HG02943 (cell line): ENCODE results near the gene ZAP70.

ENCODE experiments used
- ATAC-seq: cut with Tn5 transposase; IDR thresholded peaks from one replicate; pipeline ENCODE4 v1.9.1; 2021; ENCODE audit warnings: mild to moderate bottlenecking, low read depth, moderate library complexity; ENCODE audit not compliant: unreplicated experiment

Gene ZAP70

DNA sequence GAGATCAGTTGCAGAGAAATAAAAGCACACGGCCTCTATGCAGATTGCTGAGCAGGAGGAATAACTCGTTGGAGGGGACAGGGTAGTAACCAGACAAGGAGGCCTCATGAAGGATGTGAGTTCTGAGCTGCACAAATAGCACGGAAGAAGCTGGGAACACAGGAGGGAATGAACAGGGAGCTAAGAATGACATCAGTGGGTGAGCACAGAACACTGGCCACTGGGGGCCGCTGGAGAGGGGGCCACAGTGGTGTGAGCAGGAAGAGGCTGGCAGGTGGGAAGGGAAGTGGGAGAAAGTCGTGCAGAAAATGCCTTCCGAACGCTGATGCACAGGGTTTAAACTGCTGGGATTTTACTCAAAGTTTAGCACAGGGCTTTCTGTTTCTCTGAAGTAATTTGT lies 61.0 kb downstream of the ZAP70 start:
- no peak for ATAC-seq

DNA sequence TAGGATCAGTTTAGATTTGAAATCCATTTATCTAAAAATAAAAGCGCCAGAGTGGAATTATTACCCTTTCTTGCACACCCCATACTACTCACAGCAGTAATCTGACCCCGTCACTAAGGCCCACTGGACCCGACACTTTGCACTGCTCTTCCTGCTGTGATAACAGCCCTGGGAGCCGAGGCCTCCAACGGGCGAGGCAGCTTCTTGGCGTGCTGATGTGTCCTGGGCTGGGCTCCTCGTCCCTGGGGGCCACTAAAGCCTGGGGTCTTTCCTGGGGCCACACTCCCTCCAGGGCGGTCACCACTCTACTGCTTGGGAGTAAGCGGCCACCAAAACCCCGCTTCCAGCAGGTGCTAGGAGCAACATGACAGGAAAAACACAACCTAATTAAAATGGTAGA lies 61.7 kb downstream of the ZAP70 start:
- no peak for ATAC-seq

DNA sequence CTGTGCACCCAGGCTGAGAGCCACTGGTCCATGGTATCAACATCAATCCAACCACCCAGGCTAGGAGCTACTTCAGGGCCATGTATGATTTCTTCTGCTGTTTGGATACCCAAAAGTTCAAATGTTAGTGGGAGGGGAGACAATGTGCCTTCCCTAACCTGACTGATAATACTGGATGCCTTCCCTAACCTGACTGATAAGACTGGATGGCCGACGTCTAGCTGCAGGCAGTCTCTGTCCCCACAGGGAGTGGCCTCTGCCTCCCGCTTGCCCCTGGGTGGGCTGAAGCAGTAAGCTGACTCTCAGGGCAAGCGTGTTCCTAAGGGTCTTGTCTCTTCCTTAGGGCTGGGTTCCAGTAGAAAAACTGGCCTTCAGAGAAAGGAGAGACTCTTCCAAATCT lies 65.8 kb downstream of the ZAP70 start:
- ATAC-seq = no peak

- ATAC-seq = no peak
Observed at GRCh38 chr2:97781981-97782380, 68.6 kb downstream of the ZAP70 start.

GRCh38 chr2:97784953-97785352 lies 71.6 kb downstream of the ZAP70 start:
- no peak for ATAC-seq

DNA sequence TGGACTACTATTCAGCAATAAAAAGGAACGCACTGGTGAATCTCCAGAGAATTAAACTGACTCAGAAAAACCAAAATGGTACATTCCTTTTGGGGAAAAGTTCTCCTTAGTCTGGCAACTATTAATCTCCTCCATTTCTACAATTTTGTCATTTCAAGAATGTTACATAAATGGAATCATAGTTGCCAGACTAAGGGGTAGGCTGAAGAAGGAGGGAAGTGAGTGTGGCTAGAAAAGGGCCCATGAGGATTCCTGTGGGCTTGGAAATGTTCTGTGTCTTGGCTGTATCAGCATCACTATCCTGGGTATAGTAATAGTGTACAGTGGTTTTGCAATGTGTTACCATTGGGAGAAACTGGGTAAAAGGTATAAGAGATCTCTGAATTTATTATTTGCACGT lies 72.4 kb downstream of the ZAP70 start:
- no peak for ATAC-seq

GRCh38 chr2:97788986-97789644 lies 75.7 kb downstream of the ZAP70 start:
- ATAC-seq = no peak
